Duodenal mucosa (tissue), 2 donors: ENCODE measurements around the gene MARK1.

Source experiments
- H3K27ac ChIP-seq: one replicate; pipeline ENCODE4 v1.7.0; 2013; ENCODE audit warnings: low read depth, low read length
- H3K27me3 ChIP-seq, 2 donors: one replicate each; pipeline ENCODE4 v1.7.0; 2013; ENCODE audit warnings: low read length in 2 of 2, control low read depth in 1 of 2; ENCODE audit not compliant: insufficient read depth in 2 of 2, control insufficient read depth in 1 of 2
- H3K36me3 ChIP-seq, 2 donors: one replicate each; pipeline ENCODE4 v1.7.0; 2013; ENCODE audit warnings: low read length in 2 of 2, control low read depth in 1 of 2; ENCODE audit not compliant: insufficient read depth in 2 of 2, control insufficient read depth in 1 of 2
- H3K4me1 ChIP-seq, 2 donors: one replicate each; pipeline ENCODE4 v1.7.0; 2013; ENCODE audit warnings: low read length in 2 of 2, control low read depth in 1 of 2; ENCODE audit not compliant: insufficient read depth in 2 of 2, control insufficient read depth in 1 of 2
- H3K4me3 ChIP-seq, 2 donors: one replicate each; pipeline ENCODE4 v1.7.0; 2013; ENCODE audit warnings: low read length in 2 of 2, low read depth in 1 of 2
- H3K9ac ChIP-seq, 2 donors: one replicate each; pipeline ENCODE4 v1.7.0; 2013; ENCODE audit warnings: low read length in 2 of 2, low read depth in 1 of 2
- H3K9me3 ChIP-seq, 2 donors: one replicate each; pipeline ENCODE4 v1.7.0; 2013; ENCODE audit warnings: low read length in 2 of 2, control low read depth in 1 of 2; ENCODE audit not compliant: control insufficient read depth in 1 of 2

MARK1 gene

GRCh38 chr1:220527279-220527907 lies 543 bp upstream of the MARK1 start:
- Histone ChIP-seq H3K36me3 (no peaks in the 10 kb centered on the region), H3K9ac (peak overlapping the region in 1 of 2 donors; percentile 24), H3K27me3 (peaks cover 30 to 39% of the 10 kb centered on the region in 2 donors), H3K27ac (no peak overlapping the region), H3K4me3 (peak overlapping the region; percentile 52 to 60), H3K4me1 (peaks cover 0 to 6% of the 10 kb centered on the region in 2 donors), H3K9me3 (no peaks in the 10 kb centered on the region)

- H3K4me3 ChIP-seq, result peak overlapping the region; percentile 61 to 71
- H3K27ac ChIP-seq, result peak overlapping the region; percentile 7
- peaks cover 30 to 39% of the 10 kb centered on the region in 2 donors for H3K27me3 ChIP-seq
These were observed 954 bp downstream of the MARK1 start for GRCh38 chr1:220528679-220529501.

GRCh38 chr1:220529521-220530020 lies 1.6 kb downstream of the MARK1 start:
- Histone ChIP-seq H3K4me1 (peaks cover 0 to 6% of the 10 kb centered on the region in 2 donors), H3K9ac (no peak overlapping the region)

More at GRCh38 chr1:220528679-220529501, 954 bp downstream of the MARK1 start:
- no peaks in the 10 kb centered on the region for H3K9me3 ChIP-seq
- peak overlapping the region in 1 of 2 donors; percentile 41 for H3K9ac ChIP-seq
- peaks cover 0 to 6% of the 10 kb centered on the region in 2 donors for H3K4me1 ChIP-seq
- H3K36me3 ChIP-seq, result no peaks in the 10 kb centered on the region

GRCh38 chr1:220533504-220534109 lies 5.7 kb downstream of the MARK1 start:
- Histone ChIP-seq H3K4me3 (no peak overlapping the region), H3K9ac (no peak overlapping the region), H3K9me3 (no peaks in the 10 kb centered on the region), H3K27ac (no peak overlapping the region), H3K27me3 (peaks cover 13 to 14% of the 10 kb centered on the region in 2 donors), H3K36me3 (no peaks in the 10 kb centered on the region), H3K4me1 (no peaks in the 10 kb centered on the region)

More at GRCh38 chr1:220529521-220530020, 1.6 kb downstream of the MARK1 start:
- H3K36me3 ChIP-seq, result no peaks in the 10 kb centered on the region
- H3K4me3 ChIP-seq, result peak overlapping the region; percentile 61 to 71
- H3K27me3 ChIP-seq, result peaks cover 30 to 39% of the 10 kb centered on the region in 2 donors
- no peak overlapping the region for H3K27ac ChIP-seq
- H3K9me3 ChIP-seq, result no peaks in the 10 kb centered on the region

DNA sequence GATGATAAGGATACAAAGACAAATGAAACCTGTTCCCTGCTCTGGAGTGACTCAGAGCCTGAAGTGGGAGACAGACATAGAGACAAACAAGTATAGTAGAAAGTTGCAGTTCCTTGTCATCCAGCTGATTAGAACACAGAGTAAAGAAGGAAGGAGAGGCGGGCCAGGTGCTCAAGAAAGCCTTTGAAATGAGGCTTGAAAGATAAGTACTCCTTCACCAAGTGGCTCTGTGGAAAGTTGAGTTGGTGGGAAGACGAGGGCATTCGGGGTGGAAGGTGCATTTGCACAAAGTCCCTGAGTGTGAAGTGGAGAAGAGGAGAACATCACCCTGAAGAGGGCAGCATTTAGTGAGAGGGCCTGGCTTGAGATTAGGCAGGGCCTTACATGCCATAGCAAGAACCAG lies 17.0 kb downstream of the MARK1 start:
- H3K9ac ChIP-seq, result no peak overlapping the region
- no peak overlapping the region for H3K4me3 ChIP-seq
- H3K9me3 ChIP-seq, result no peaks in the 10 kb centered on the region
- H3K4me1 ChIP-seq, result no peaks in the 10 kb centered on the region
- no peaks in the 10 kb centered on the region for H3K36me3 ChIP-seq
- H3K27ac ChIP-seq, result no peak overlapping the region
- no peaks in the 10 kb centered on the region for H3K27me3 ChIP-seq

DNA sequence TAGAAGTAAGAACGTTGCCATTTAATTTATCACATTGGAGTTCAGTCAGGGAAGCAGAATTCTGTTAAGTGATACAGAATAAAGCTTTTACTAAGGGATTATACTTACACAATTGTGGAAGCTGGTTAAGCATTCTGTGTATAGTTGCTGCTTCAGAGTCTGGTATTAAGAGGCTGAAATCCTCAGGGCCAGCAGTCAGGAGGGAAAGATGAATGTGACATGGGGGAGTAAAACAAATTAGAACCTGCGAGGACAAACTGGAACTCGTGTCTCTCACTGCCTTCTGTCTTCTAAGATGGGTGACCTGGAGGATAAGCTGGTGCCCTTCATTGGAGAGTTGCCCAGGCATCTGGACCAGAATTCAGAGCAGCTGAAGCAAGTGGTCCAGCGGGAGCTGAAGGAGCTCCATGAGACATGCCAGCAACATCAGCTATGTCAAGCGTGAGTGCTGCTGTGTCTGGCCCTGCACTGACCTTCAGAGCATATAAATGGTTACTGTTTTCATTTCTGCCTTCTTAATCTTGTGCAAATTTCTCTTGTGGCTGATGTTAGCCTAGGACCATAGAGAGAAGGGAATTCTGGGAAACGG lies 23.0 kb downstream of the MARK1 start:
- no peaks in the 10 kb centered on the region for H3K36me3 ChIP-seq
- no peaks in the 10 kb centered on the region for H3K9me3 ChIP-seq
- H3K4me3 ChIP-seq, result no peak overlapping the region
- H3K9ac ChIP-seq, result no peak overlapping the region
- no peaks in the 10 kb centered on the region for H3K27me3 ChIP-seq
- H3K27ac ChIP-seq, result no peak overlapping the region
- H3K4me1 ChIP-seq, result no peaks in the 10 kb centered on the region

- Histone ChIP-seq H3K27me3 (no peaks in the 10 kb centered on the region), H3K27ac (no peak overlapping the region)
These were observed 23.8 kb downstream of the MARK1 start for GRCh38 chr1:220551718-220552117.

DNA sequence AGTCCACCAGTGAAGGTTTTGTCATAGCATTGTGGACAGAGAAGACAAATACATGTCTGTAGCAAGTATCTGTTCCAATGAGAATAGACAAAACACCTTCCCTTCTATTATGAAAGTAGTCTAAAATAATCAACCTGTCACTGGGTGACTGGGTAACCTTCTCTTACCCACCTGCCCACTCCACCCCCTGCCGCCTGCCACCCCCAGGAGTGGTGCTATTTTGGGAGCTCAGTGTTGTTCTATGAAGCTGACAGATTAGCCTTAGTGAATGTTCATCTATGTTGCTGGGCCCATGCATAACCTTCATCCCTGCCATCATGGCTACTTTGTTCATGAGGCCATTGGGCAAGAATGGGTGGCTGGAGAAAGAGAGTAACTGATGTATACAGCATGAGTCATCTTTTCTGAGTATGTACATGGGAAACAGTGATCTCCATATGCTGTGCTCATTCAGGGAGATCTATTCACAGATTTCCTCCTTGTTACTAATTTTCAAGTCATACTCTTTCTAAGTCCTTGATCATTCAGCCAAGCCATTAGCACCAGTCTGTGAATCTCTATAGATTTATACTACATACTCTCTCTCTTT lies 24.8 kb downstream of the MARK1 start:
- Histone ChIP-seq H3K27ac (no peak overlapping the region), H3K9me3 (no peaks in the 10 kb centered on the region), H3K4me3 (no peak overlapping the region), H3K36me3 (no peaks in the 10 kb centered on the region), H3K27me3 (no peaks in the 10 kb centered on the region), H3K4me1 (no peaks in the 10 kb centered on the region), H3K9ac (no peak overlapping the region)

More at GRCh38 chr1:220551718-220552117, 23.8 kb downstream of the MARK1 start:
- H3K9me3 ChIP-seq, result no peaks in the 10 kb centered on the region
- no peak overlapping the region for H3K9ac ChIP-seq
- H3K4me1 ChIP-seq, result no peaks in the 10 kb centered on the region
- no peaks in the 10 kb centered on the region for H3K36me3 ChIP-seq
- no peak overlapping the region for H3K4me3 ChIP-seq

- Histone ChIP-seq H3K27me3 (no peaks in the 10 kb centered on the region), H3K36me3 (no peaks in the 10 kb centered on the region), H3K4me1 (no peaks in the 10 kb centered on the region), H3K9me3 (no peaks in the 10 kb centered on the region), H3K4me3 (no peak overlapping the region), H3K9ac (no peak overlapping the region), H3K27ac (no peak overlapping the region)
These were observed 28.7 kb downstream of the MARK1 start for GRCh38 chr1:220556641-220557040.
